Spleen (tissue), 11 donors: ENCODE measurements around the gene COMMD4. TPM values are rescaled to one million over a fixed set of nuclear protein-coding genes. Genes with fewer than 3 reads are reported as not detected.
A peak's percentile ranks its signal among the peaks of the same experiment; 100 is the strongest.

Experiments used
- DNase-seq: peaks from one replicate; pipeline ENCODE4 v3.0.0-alpha.2; 2020
- H3K27ac ChIP-seq, 8 donors: fragments of 200-600 bp; sonication (generic) in 7 of 8; 1 replicate in 4 of 8; 2 replicates in 4 of 8; pipeline versions ENCODE4 v1.5.0 to v1.8.0; 2016 to 2021; ENCODE audit warnings: inconsistent platforms in 4 of 8, mild to moderate bottlenecking in 4 of 8, moderate library complexity in 1 of 8
- H3K27me3 ChIP-seq, 7 donors: fragments of 200-600 bp; sonication (generic) in 6 of 7; replicated peaks in 1 of 7; 1 replicate in 4 of 7; 2 replicates in 3 of 7; pipeline versions ENCODE4 v1.5.0 to v1.8.0; 2016 to 2021; ENCODE audit warnings: inconsistent platforms in 3 of 7, mild to moderate bottlenecking in 1 of 7
- H3K36me3 ChIP-seq, 6 donors: fragments of 200-600 bp; sonication (generic) in 5 of 6; 1 replicate in 4 of 6; 2 replicates in 2 of 6; pipeline versions ENCODE4 v1.5.0 to v1.8.0; 2016 to 2021; ENCODE audit warnings: inconsistent platforms in 2 of 6
- H3K4me1 ChIP-seq, 6 donors: fragments of 200-600 bp; sonication (generic) in 5 of 6; 1 replicate in 3 of 6; 2 replicates in 3 of 6; pipeline versions ENCODE4 v1.5.0 to v1.8.0; 2016 to 2021; ENCODE audit warnings: inconsistent platforms in 3 of 6
- H3K4me3 ChIP-seq, 8 donors: fragments of 200-600 bp; sonication (generic) in 7 of 8; 1 replicate in 4 of 8; 2 replicates in 4 of 8; pipeline versions ENCODE4 v1.5.0 to v1.8.0; 2016 to 2021; ENCODE audit warnings: inconsistent platforms in 4 of 8, mild to moderate bottlenecking in 4 of 8, moderate library complexity in 2 of 8
- H3K9me3 ChIP-seq, 8 donors: fragments of 200-600 bp; sonication (generic) in 7 of 8; 1 replicate in 4 of 8; 2 replicates in 4 of 8; pipeline versions ENCODE4 v1.5.0 to v1.8.0; 2016 to 2021; ENCODE audit warnings: inconsistent platforms in 4 of 8
- POLR2A ChIP-seq, 3 donors: fragments of 450-650 bp; IDR thresholded peaks; one replicate each; pipeline ENCODE4 v1.5.1; 2017; ENCODE audit warnings: antibody characterized with exemption in 3 of 3, mild to moderate bottlenecking in 1 of 3
- POLR2AphosphoS5 ChIP-seq, 3 donors: sonication (generic); formaldehyde crosslinking; IDR thresholded peaks; one replicate each; pipeline ENCODE4 v1.5.1; 2017; ENCODE audit warnings: antibody characterized with exemption in 3 of 3
- WGBS, 5 donors: extraction: QIAGEN DNeasy Blood & Tissue Kit in 3 of 5; methylation state at CpG; one replicate each; pipeline versions ENCODE4 v1.1.5 to v1.1.7; 2013 to 2018; 5-methylcytosine and 5-hydroxymethylcytosine counted together
- intact Hi-C: fragments of 100-400 bp; cut with DNase I; formaldehyde crosslinking; loops from one replicate; pipeline ENCODE4 v1.15.0; 2023; ENCODE audit warnings: low total_unique reads
- polyA plus RNA-seq, 3 donors: library from polyadenylated mRNA; stranded (reverse); fragments of 200-250 nt; gene quantifications; one replicate each; pipeline ENCODE4 v1.2.1, GENCODE V29; 2013
- total RNA-seq, 7 donors: library from RNA; depleted of rRNA in 3 of 7; stranded (reverse); fragments of >200 nt in 3 of 7; fragmentation: NEBNext Ultra II Directional in 4 of 7; extraction: Animal tissue kit (Norgen Biotek cat#: 25700) in 4 of 7; gene quantifications; one replicate each; pipeline versions ENCODE4 v1.1.0 to v1.2.1, GENCODE V29; 2016 to 2021
- TF ChIP-seq, protein P1 (sequence below), 11 experiments: fragments of 200-600 bp in 7 of 11; fragments of 450-650 bp in 4 of 11; sonication (generic) in 4 of 11; IDR thresholded peaks in 8 of 11; conservative IDR thresholded peaks in 3 of 11; 1 replicate in 7 of 11; 2 replicates in 4 of 11; pipeline versions ENCODE4 v1.4.0 to v1.8.0; 2016 to 2021; ENCODE audit warnings: antibody characterized with exemption in 11 of 11, inconsistent platforms in 4 of 11, mild to moderate bottlenecking in 1 of 11
- donor health status: healthy with polysubstance abuse.
- donor health status: DM: no; HTN: no; CAD: no; lungs with moderate emphysema.
- donor health status: DM: no; HTN: no; CAD: no.
- donor health status: Bipolar disorder and iron deficiency.
- donor health status: healthy.
- donor health status: DM: no; HTN: no; CAD: no.
- donor health status: DM: yes; HTN: yes; CAD: no.

The COMMD4 gene
- total and polyA plus RNA-seq, 10 donors, result 47.0 to 116 (median 70.3) TPM

DNA sequence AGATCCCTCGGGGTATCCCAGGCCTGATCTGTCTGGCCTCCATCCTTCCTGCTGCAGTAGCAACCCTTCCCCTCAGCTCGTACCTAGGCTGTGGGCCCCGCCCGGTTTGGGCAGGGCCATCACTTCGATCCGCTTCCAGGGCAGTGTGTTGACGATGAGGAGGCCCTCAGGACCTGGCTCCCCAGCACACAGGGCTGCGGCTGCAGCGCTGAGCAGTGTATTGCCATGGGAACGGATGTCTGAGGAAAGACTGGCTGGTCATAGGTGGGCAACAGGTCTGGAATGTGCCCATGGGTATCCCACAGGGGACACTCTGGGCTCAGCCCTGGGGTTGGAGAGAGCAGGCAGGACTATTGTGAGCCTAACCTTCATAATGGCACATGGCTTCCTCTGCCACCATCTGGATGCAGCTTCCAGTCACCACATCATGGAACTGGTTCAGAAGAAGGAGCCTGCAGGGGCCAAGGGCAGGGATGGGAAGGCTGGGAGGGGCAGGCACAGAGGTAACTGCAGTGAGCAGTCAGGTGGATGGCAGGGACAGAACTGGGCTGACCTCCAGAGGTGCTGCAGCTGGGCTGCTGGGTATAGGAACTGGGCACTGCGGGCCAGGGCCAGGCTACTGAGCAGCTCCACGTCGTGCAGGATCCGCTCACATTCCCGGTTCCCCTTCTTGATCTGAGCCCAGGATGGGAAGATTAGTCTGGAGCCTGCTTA is 23.8 kb downstream of the COMMD4 start:
- Histone ChIP-seq H3K36me3 (peaks cover 0 to 100% (median 83%) of the 10 kb centered on the region in 6 donors), H3K4me1 (no peaks in the 10 kb centered on the region), H3K27me3 (no peaks in the 10 kb centered on the region), H3K4me3 (no peak overlapping the region), H3K9me3 (no peaks in the 10 kb centered on the region), H3K27ac (no peak overlapping the region)
- TF ChIP-seq, protein P1, sequence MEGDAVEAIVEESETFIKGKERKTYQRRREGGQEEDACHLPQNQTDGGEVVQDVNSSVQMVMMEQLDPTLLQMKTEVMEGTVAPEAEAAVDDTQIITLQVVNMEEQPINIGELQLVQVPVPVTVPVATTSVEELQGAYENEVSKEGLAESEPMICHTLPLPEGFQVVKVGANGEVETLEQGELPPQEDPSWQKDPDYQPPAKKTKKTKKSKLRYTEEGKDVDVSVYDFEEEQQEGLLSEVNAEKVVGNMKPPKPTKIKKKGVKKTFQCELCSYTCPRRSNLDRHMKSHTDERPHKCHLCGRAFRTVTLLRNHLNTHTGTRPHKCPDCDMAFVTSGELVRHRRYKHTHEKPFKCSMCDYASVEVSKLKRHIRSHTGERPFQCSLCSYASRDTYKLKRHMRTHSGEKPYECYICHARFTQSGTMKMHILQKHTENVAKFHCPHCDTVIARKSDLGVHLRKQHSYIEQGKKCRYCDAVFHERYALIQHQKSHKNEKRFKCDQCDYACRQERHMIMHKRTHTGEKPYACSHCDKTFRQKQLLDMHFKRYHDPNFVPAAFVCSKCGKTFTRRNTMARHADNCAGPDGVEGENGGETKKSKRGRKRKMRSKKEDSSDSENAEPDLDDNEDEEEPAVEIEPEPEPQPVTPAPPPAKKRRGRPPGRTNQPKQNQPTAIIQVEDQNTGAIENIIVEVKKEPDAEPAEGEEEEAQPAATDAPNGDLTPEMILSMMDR (IDR thresholded peaks at IDR 0.05 in 8 of 11, conservative IDR thresholded peaks at IDR 0.05 in 3 of 11), result no peak
- peak in 1 of 3 donors; percentile 47 for TF ChIP-seq POLR2AphosphoS5 (IDR thresholded peaks at IDR 0.05)
- intact Hi-C loops, result no loop called here
- WGBS, 5 donors, result 90 to 97% (median 93%) methylated on average over 8 to 15 of the region's 15 CpGs
- DNase-seq, result no peak

DNA sequence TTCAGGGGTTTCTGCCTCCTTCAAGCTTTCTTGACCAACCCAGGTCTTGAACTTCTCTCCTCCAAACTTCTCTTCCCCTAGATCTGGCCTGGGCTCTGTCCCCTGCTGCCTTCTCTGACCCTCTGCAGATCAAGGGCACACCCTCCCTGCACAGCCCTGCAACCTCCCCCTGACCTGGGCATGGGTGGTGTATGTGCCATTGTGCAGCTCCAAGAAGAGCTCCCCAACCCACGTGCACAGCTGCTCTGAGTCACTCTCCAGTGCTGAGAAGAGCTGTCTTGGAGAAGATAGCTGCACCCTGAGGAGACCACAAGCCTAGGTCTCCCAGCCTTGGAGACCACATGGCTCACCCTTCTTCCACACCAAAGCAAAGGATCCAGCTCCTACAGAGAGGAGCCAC is 24.5 kb downstream of the COMMD4 start:
- H3K9me3 ChIP-seq, result no peaks in the 10 kb centered on the region
- H3K27ac ChIP-seq, result no peak overlapping the region
- H3K4me3 ChIP-seq, result no peak overlapping the region
- no peak for DNase-seq
- peaks cover 0 to 100% (median 87%) of the 10 kb centered on the region in 6 donors for H3K36me3 ChIP-seq
- H3K4me1 ChIP-seq, result no peaks in the 10 kb centered on the region
- WGBS, 5 donors, result 25 to 100% (median 82%) methylated on average over 1 of the region's 1 CpG
- TF ChIP-seq POLR2AphosphoS5 (IDR thresholded peaks at IDR 0.05), result no peak
- TF ChIP-seq, protein P1 (IDR thresholded peaks at IDR 0.05 in 8 of 11, conservative IDR thresholded peaks at IDR 0.05 in 3 of 11), result no peak
- TF ChIP-seq POLR2A (IDR thresholded peaks at IDR 0.05), result no peak
- intact Hi-C loops, result no loop called here
- H3K27me3 ChIP-seq, result no peaks in the 10 kb centered on the region

DNA sequence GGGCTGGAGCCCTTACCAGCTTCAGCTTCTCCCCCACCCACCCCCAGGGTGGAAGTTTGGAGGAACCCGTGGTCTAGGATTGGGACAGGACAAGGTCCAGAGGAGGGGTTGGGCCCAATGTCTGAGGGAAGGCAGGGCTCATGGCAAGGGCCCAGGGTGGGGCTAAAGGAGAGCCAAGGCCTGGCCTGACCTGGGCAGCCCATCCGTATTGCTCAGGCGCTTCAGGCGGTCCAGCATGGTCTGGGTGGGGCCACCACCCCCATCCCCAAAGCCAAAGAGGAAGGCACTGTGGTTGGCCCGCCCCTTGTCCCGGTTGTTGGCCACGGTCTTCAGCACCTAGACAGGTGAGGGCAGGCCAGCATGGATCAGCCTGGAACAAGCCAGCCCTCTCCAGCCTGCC is 25.0 kb downstream of the COMMD4 start:
- Histone ChIP-seq H3K9me3 (no peaks in the 10 kb centered on the region), H3K27me3 (no peaks in the 10 kb centered on the region), H3K4me3 (no peak overlapping the region), H3K36me3 (peaks cover 0 to 100% (median 88%) of the 10 kb centered on the region in 6 donors), H3K27ac (no peak overlapping the region), H3K4me1 (no peaks in the 10 kb centered on the region)
- WGBS, 5 donors, result 86 to 94% (median 93%) methylated on average over 6 to 7 of the region's 7 CpGs
- DNase-seq, result no peak
- intact Hi-C loops, result no loop called here
- TF ChIP-seq POLR2A (IDR thresholded peaks at IDR 0.05), result no peak

DNA sequence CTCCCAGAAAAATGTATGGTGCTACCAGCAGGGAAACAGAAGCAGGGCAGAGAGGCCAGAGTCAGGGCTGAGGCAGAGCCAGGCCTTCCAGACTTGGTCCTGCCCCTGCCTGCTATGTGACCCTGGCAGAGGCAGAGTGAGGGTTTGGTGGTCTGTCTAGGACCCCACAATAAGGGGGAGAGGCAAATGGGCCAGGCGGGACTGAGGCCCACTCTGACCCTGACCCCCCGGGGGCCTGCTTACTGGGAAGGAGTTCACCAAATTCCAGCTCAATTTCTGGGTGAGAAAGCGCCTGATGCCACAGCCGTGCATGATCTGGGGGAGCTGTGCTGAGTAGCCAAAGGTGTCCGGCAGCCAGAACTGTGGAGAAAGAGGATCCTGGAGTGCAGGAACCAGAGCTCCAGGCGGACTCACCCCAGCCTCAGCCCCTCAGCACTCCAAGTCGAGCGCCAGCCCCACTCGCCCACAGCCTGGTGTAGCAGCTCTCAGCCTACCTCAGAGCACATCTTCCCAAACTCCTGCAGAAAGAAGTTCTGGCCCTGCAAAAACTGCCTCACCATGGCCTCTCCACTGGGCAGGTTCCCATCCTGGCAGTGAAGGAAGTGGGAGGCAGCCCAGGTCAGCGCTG is 25.6 kb downstream of the COMMD4 start:
- Histone ChIP-seq H3K27me3 (no peaks in the 10 kb centered on the region), H3K4me1 (peaks cover 0 to 5% (median 0%) of the 10 kb centered on the region in 6 donors), H3K9me3 (no peaks in the 10 kb centered on the region), H3K4me3 (no peak overlapping the region), H3K27ac (no peak overlapping the region), H3K36me3 (peaks cover 0 to 100% (median 88%) of the 10 kb centered on the region in 6 donors)
- TF ChIP-seq POLR2A (IDR thresholded peaks at IDR 0.05) (no peak), POLR2AphosphoS5 (IDR thresholded peaks at IDR 0.05) (no peak)
- TF ChIP-seq, protein P1 (IDR thresholded peaks at IDR 0.05 in 8 of 11, conservative IDR thresholded peaks at IDR 0.05 in 3 of 11), result no peak
- WGBS, 5 donors, result 95 to 98% (median 97%) methylated on average over 7 to 10 of the region's 10 CpGs
- intact Hi-C loops, result no loop called here
- no peak for DNase-seq
